ENCODE measurements around the gene CDKN3.
"Not testable (repeated sequence)": the region's sequence is repeated elsewhere in the genome, so short reads cannot be mapped to it uniquely, and the experiment has no call there.

Gene CDKN3

GRCh38 chr14:54424479-54424901, 27.7 kb downstream of the CDKN3 start:
- DNase-seq (ENCODE audit: low read depth in 2 of 2): no peak

DNA sequence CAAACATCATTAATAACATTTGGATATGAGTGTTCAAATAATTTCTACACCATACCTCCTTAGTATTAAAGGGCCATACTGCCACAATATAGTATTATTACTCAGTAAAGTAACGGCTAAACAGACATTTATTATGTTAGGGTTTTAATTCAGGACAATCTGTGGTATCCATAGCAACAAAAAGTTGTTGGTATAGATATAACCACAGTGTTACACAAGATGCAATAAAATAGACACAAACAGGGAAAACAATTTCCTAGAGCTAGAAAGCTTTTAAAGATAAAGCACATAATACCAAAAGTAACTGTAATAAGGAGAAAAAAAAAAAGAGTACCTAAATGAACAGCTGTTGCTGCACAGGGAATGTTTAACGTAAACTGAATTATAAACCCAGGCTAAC, 28.3 kb downstream of the CDKN3 start:
- no peak for DNase-seq (ENCODE audit: low read depth in 2 of 2)

DNA sequence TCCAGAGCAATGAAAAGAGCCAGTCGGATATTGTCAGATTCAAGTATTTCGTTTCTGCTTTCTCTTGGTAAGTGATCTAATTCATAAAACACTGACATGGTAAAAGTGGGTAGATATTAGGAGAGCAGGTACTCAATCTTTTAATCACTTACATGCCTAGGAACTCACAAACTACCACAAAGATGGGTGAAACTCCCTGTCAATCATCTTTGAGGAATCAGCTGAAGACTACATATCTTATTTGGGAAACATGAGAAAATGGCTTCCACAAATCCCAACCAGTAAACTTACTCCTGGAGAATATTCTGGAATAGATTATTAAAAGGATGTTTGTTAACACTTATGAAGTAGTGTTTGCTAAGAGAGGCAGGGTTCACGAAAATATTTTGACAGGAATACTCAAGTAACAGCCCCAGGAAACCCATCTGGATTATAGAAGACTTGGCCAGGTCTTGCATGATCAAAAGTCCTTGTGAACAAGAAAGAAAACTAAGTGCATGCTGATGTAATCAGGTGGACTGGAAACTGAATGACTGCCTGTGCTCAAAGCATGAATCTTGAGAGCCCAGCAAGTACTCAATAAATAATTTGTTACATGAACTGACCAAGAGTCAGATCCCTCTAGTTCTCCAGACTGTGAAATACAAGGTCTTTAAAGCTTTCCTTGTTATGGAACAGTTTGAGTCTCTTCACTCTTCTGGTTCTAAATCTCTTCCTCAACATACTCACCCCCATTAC, 28.9 kb downstream of the CDKN3 start:
- no peak for DNase-seq (ENCODE audit: low read depth in 2 of 2)

DNA sequence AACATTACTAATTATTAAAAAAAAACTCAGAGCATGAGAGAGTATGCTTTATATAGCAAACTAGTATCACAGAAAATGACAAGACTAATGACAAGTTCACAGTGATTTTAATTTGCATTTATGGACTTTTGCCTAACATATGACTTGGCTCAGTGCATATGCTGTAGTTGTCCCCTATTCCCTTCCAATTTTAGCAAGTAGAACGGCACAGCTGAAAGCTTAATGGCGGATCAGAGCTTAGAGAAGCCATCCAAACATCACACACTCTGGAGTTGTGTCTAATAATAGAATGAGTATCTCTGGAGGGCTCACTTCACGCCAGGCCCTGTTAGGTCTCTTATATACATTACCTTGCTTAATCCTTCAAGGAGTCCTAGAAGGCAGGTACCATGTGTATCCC, 31.1 kb downstream of the CDKN3 start:
- DNase-seq (ENCODE audit: low read depth in 2 of 2): no peak

DNA sequence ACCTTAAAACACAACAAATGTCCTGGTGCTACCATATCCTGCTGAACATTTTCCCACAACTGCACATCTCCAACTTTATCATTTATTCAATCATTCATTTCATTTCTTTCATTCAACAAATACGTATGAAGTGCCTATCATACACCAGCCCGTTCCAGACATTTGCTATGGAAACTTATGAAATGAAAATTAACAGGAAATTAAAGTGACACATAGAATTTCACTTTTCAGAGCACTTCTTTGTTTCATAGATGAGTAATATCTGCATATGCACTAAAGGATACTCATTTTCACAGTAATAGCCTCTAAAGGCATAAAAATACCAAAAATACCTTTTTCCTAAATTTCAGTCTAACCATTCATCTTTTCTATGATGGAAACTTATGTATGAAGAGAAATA, 31.7 kb downstream of the CDKN3 start:
- no peak for DNase-seq (ENCODE audit: low read depth in 2 of 2)

- DNase-seq (ENCODE audit: low read depth in 2 of 2): no peak
Measured at GRCh38 chr14:54435500-54435981, 38.7 kb downstream of the CDKN3 start.

- DNase-seq (ENCODE audit: low read depth in 2 of 2): not testable (repeated sequence)
Measured at GRCh38 chr14:54437954-54438353, 41.1 kb downstream of the CDKN3 start.

GRCh38 chr14:54438703-54439102, 41.9 kb downstream of the CDKN3 start:
- no peak for DNase-seq (ENCODE audit: low read depth in 2 of 2)

DNA sequence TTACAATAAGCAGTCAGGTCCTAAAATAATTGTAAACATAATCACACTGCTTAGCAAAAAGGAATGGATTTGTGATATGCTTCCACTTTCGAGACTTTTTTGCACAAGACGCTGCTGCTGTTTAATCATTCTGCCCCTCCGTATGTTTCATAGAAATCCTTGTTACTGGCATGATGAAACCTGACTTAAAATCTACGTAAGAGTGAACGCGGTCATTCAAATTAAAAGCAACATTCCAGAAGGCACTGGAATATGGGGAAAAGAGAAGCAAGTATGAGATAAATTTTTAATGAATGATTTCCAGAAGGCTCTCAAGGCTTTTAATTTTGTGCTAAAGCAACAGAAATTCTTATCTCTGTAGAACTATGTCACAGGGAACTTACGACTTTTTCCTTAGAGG, 43.2 kb downstream of the CDKN3 start:
- DNase-seq (ENCODE audit: low read depth in 2 of 2): no peak

DNA sequence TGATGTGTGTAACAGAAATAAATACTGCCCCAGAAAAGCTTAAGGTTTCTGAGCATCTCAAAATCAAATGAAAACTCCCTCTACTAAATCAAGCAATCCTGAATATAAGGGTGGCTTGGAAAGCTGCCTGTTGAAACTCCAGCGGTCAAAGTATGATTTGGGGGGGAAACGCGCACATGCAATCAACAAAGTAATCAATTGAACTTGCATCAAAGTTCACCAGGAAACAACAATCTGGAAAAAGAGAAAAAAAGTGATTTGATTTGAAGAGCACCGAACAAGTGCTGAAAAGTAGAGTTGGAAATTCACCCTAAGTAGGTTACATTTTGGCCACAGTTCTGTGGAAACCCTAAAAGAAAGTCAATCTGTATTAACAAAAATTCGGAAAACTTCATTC, 43.7 kb downstream of the CDKN3 start:
- no peak for DNase-seq (ENCODE audit: low read depth in 2 of 2)

DNA sequence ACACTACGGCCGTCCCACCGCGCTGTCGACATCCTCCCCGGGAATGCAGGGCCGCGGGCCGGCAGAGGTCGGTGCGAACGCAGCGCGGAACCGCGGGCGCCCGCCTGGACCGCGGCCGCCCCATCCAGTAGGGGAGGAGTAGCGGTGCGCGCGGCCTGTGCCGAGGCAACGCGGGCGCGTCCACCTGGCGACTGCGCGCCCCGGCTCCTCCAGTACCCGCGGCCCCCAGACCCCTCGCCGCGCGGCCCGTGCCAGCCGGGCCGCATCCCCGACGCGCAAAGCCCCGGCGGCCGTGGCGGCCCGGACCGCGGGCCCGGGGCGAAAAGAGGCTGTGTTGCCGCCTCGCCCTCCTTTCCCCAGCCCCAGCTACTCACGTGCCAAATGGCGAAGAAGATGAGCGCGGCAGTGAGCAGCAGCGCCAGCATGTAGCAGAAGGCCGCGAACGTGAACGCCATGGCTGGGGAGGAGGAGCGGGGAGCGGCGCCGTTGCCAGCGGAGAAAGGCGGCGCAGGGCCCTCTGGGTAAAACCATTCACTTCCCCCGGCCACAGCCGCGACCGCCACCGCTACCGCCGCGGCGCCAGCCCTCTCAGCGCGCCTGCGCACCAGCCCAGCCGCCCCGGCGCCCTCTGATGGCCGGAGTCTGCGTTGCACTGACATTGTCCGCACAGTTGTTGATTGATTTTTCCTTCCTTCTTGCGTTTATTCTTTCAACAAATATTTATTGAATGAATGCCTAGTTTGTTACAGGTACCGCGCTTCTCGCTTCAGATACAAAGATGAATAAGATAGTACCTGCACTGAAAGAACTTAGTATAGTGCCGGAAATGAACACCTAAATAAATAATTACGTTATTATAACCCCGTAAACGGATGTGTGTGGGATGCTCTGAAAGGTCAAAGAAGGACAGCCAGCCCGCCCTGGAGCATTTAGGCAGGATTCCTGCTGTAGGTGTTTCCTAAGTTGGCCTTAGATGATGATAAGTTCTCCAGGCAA, 44.4 kb downstream of the CDKN3 start, which contains the start of gene CNIH1:
Gene CNIH1, minus strand, starts transcription at position 502 of the 996 bp plus-strand sequence. Its CDS starts 47 bp downstream, at position 455.
- DNase-seq (ENCODE audit: low read depth in 2 of 2): peak; percentile 81 to 85

- not testable (repeated sequence) for DNase-seq (ENCODE audit: low read depth in 2 of 2)
Measured at GRCh38 chr14:54442961-54443360, 46.2 kb downstream of the CDKN3 start.

- DNase-seq (ENCODE audit: low read depth in 2 of 2): no peak
Measured at GRCh38 chr14:54443981-54444380, 47.2 kb downstream of the CDKN3 start.

GRCh38 chr14:54444681-54445080, 47.9 kb downstream of the CDKN3 start:
- no peak for DNase-seq (ENCODE audit: low read depth in 2 of 2)

DNA sequence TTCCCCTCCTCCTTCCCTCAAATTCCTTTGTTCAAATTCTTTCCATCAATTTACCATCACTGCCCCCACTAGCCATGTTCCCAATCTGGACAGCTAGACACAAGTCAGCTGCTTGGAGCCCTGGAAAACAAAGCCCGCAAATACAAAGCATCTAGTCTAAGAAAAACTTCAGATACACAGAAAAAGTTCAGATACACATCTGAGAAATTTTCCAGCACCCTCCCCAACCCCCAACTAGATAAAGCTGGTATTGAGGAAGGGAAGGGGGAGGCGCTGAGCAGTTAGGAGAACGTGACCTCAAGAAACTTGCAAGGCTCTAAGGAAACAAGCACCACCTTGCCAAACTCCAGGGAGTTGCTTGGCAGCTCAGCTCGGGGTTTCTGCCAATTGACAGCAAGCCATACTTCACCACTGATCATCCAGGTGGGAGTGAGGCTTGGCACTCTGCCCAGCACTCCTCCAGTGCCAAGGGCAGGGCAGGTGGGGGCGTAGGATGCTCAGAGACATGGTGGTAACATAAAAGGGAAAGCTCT, 49.4 kb downstream of the CDKN3 start:
- DNase-seq (ENCODE audit: low read depth in 2 of 2): no peak

DNA sequence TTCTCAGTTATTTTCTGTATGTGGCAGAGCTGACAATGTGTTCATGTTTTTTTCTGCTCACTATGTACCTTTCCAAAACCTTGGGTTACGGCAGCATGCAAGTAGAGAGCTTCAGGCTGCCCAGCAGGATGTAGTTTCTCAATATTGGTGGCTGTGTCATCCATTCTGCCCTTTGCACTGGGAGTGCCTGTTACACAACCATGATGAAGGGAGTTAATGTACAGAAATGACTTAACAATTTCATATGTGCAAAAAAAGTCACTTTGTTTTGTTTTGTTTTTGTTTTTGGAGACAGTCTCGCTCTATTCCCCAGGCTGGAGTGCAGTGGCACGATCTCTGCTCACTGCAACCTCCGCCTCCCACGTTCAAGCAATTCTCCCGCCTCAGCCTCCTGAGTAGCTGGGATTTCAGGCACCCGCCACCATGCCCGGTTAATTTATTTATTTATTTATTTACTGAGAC, 50.5 kb downstream of the CDKN3 start:
- DNase-seq (ENCODE audit: low read depth in 2 of 2): no peak

GRCh38 chr14:54450535-54450934, 53.7 kb downstream of the CDKN3 start:
- DNase-seq (ENCODE audit: low read depth in 2 of 2): no peak

- DNase-seq (ENCODE audit: low read depth in 2 of 2): no peak
Measured at GRCh38 chr14:54451121-54451601, 54.4 kb downstream of the CDKN3 start.

GRCh38 chr14:54451961-54452360, 55.2 kb downstream of the CDKN3 start:
- DNase-seq (ENCODE audit: low read depth in 2 of 2): no peak

DNA sequence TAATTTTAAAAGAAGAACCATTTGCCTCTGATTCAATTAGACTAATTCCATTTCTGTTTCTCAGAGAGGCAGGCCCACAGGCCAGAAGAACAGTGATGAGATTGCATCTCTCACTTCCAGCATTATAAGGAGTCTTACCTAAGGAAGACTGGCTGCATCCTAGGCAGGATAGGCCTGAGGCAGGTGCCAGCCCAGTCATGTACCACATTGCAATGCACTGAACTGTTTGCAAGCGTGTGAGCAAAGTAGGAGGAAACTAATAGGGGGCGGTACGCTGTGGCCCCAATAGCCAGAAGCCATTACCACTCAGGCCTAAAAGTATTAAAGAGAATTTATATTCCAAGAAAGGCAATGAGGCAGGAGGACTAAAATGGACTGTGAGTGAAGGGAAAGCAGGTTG, 56.4 kb downstream of the CDKN3 start:
- no peak for DNase-seq (ENCODE audit: low read depth in 2 of 2)

GRCh38 chr14:54453990-54454389, 57.2 kb downstream of the CDKN3 start:
- not testable (repeated sequence) for DNase-seq (ENCODE audit: low read depth in 2 of 2)

DNA sequence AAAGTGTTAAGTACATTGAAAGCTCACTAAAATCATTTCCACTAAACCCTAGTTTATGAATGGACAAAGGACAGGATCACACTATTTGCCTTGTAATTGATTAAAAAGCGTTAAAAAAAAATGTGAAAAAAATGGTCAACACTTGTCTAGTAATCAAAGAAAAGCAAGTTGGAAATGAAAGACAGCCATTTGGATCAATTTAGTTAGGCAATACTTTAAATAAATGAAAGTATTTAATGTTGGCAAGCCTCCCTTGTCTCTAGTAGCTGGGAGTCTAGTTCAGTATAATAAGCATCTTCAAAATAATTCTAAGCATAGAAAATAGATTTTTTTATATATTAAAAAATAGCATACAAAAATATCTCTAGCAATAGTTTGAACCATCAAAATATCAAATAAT, 58.6 kb downstream of the CDKN3 start:
- DNase-seq (ENCODE audit: low read depth in 2 of 2): no peak

All from stimulated activated CD8-positive, alpha-beta memory T cell treated with anti-CD3 and anti-CD28 coated beads, Interleukin-15, amount 100 ng/mL, for 4 hours (primary cell).